Raji (cell line): ENCODE results near the gene LRRC27.

Experiments used
- POLR2A ChIP-seq: IDR thresholded peaks from 2 replicates; pipeline ENCODE4 v1.6.1; 2011; ENCODE audit warnings: low read depth, low read length, control low read depth; ENCODE audit not compliant: insufficient read depth

LRRC27 gene

DNA sequence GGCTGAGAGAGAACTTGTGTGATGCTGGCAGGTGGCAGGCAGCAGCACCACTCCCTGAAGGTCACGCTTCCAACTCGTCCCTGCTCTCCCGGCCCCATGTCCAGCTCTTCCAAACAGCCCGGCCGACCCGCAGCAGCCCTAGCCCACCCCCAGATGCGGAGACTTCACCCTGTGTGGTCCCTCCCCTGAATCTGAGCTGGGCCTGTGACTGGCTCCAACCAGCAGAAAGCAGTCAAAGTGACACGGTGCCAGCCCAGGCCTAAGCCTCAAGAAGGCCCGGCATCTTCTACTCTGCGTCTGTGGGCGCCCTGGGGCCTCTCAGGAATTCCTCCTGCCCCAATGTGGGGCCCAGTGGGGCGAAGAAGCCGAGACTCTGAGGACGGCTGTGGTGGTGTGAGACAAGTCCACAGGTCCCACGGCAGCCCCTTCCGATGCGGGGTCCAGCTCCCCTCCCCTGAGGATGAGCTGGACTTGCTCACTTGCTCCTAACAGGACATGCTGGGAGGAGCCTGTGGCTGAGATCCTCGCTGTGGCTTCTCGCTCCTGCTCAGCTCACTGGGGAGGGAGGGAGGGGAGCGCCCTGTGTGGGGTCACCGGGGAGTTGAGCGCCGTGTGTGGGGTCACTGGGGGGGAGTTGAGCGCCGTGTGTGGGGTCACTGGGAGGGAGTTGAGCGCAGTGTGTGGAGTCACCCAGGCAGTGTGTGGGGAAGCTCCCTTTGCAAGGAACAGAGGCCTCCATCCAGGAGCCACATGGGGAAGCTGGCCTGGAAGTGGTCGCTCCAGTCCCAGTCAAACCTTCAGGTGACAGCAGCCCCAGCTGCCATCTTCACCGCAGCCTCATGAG, 33.7 kb upstream of the LRRC27 start:
- TF ChIP-seq POLR2A = no peak

DNA sequence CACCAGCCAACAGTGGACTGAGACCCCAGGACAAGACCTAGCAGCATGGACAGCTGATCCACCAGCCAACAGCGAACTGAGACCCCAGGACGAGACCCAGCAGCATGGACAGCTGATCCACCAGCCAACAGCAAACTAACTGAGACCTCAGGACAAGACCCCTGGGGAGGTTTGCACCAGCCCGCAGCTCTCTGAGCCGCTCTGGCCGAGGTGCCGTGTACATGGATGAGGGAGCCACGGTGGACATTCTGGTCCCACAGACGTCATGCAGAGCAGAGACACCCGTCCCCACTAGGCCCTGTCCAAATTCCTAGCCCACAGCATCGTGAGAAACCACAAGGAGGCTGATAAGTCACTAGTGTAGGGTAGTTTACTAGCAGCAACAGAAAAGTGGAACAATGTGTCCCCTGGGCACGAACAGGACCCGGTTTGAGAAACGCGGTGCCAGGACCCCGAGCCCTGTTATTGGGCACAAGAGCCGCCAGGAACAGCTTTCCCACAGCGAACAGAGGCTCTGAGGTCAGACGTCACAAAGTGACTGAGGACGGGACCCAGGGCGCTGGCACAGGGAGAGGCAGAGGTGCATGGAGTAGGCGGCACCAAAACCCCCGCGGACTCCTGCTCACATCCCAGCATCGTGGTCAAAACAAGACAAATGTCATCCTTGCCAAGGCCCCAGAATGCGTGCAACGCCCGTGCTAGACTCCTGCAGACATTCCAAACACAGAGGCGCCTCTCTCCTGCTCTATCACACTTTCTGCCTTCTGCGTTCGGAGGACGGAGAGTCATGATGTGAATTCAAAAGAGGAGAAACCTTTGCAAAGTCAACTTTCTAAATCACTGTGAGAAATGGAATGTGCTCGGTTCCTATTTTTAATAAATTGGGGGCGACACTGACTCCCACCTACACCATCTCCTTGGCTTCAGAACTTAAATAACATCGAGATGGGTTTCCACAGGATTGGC, 32.3 kb upstream of the LRRC27 start:
- no peak for TF ChIP-seq POLR2A

DNA sequence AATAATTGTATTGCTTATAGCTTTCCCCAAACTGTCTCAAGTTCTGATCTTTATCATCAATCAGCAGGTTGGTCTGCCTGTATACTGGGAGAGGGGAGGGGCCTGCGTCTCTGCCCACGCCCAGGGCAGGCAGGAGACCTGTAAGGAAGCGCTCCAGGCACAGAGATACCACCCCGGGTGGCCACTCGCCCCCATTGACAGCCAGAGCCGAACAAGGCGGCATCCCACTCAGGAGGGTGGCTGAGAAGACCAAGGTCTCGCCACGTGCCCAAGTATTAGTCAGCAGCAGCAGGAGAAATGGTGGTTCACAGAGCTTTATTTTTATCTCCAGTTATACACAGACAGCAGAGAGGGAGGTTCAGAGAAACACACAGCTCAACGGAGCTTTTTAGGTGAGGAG, 31.4 kb upstream of the LRRC27 start:
- no peak for TF ChIP-seq POLR2A

DNA sequence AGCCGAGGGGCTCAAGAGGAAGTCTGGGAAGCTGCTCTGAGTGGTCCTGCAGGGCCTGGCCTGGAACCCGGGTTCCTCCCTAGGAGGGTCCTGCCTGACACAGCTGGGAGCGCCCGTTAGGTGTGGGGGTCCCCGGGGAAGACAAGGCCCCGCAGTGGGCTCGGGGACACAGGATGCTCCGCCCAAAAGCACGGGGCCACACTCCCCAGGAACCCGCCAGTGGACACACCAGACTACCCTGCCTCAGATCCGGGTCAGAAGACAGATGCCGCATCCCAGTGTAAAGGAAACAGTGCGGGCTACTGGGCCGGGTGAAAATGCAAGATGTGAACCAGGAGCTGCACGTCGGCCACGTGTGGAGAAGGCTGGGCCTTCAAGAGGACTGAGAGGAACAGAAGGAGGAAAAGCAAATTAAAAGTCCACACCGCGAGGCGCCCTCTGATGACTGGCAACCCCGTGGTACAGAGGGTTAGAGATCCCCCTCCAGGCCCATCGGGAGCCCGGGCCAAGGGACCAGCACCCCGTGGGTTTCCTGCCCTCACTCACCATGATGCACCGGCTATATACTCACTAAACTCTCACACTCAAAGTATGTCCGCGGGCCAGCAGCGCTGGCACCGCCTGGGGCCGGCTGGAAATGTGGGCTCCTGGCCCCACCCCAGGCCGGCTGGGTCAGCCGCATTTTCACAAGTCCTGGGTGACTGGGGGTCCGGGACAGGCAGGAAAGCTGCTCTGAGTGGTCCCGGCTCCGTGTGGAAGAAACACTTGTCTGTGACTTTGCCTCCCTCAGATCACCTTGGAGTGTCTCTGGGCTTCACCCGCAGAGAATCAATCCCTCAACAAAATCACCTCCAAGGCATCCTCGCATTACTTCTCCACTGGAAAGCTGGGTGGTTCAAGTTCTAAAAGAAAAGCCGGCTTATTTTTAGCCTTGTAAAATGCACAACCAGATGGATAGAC, 30.3 kb upstream of the LRRC27 start:
- no peak for TF ChIP-seq POLR2A

DNA sequence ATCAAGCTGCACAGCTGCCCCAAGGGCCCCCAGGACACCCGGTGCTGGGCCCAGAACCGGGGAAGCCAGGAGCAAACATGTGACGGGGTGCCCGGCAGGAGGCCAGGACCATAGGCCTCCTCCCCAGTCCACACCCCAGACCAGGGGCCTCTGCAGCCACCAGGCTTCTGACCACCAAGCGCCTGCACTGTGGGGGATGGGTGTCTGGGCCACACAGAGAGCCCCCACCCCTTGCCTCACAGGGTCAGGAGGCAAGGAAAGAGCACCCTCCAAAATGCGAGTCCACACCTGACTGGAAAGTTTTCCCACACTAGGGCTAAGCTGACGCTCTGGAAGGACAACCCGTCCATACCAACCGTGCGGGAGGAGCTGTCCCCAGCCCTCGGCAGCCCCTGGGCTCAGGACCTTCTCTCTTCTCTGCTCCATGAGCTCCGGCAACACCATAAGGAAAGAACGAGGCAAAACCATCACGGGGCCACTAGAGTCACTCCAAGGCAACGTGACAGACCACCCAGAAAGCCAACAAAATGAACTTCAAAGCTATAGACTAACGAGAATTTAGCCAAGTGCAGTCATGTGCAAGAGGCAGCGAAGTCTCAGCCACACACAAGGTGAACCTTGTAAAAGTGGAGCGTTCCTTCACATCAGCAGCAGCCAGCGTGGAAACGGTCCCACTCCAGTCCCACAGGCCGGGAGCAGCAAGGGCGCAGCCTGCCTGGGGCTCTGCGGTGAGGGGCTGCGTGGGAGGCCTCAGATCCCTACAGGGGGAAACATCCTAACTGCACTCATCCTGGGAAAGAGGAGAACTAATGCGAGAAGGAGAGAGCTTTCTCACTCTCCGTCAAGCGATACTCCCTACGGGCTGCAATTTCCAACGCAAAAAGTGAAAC, 29.3 kb upstream of the LRRC27 start:
- no peak for TF ChIP-seq POLR2A

DNA sequence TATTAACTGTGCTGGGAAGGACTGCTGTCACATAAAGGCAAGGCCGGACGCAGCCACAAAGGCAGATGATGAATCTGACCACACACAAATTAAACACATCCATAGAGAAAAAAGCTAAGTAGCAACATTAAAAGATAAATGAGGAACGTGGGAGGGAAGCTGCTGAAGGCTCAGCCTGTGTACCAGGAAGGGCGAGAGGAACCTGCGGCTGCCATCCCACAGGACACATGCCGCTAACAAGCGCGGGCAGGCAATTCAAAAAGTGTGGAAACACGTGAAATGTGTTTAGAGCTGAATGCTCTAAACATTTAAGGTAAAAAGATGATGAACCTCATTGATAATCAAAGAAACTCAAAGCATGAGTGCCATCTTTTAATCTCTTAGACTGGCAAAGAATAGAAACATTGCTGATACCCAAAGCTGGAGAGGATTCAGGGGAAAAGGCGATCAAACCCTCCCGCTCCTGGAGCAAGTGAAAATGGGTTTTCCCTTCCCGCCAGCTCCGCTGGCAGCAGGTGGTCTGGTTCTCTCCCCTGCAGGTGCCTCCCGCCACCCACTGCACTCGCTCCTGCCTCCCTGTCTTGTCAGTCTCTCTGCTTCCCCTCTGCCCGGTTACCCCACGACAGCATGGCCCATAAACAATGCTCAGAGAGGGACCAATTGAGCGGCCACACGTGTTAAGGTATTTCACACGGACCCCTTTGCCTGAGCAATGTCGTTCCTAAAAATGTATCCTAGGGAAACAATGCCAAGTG, 28.5 kb upstream of the LRRC27 start:
- TF ChIP-seq POLR2A = no peak

DNA sequence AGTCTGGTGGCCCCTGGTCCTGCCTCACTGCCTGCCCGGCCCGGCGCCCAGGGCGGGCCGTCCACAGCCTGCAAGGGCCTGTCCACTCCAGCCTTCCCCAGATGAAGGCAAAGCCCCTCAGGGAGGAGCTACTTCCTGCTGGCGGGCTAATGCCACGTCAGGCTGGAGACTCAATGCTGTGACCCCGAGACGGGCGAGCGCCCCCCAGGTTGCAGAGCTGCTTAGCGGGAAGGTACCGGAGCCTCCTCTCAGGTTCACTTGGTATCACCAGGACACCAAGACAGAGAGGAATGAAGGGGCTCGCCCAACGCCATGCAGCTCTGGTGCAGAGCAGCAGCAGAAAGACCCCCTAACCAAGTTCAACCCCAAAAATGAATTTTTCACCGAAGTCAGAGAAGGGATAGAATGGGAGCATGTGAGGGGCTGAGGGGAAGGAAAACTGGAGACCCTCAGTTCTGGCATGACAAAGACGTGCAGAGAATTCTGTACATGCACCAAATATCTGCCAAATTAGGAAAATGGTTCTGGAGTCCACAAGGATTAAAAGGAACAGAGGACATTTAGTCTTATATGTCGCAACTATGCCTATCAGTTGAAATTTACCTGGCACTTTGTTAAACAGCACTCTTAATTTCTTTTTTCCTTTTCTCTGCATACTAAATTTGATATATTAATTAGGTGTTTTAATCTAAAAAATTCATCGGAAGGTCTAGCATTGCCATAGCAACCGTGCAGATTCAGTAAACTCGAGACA, 27.1 kb upstream of the LRRC27 start:
- TF ChIP-seq POLR2A = no peak

DNA sequence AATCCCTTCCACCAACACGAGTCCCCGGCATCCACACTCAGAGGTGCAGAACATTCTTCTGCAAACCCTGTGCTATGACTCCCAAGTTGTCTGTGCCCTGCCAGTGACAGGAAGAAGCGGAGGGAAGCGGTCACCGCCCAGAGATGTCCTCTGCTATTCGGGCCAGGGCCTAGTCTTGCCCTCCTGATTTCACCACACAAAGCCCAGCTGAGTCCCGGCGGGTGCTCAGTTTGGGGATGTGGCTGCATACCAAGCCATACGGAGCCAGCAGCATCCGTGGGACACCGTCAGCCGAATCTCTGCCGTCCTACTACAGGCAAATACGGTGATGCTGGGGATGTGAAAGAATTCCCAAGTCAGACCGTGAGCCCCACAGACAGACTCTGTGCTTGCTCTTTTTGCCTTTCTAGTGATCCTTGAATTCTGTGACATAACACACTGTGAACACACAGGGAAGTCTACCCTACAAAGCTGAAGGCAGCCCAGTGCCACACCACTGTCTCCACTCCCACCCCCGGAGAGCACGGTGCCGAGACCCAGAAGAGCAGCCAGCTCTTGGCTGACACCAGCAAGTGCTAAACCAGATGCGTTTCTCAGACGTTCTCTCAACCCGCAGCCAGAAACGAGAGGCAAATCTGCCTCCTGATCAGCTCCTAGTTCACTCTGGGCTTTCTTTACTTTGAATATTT, 26.2 kb upstream of the LRRC27 start:
- no peak for TF ChIP-seq POLR2A

DNA sequence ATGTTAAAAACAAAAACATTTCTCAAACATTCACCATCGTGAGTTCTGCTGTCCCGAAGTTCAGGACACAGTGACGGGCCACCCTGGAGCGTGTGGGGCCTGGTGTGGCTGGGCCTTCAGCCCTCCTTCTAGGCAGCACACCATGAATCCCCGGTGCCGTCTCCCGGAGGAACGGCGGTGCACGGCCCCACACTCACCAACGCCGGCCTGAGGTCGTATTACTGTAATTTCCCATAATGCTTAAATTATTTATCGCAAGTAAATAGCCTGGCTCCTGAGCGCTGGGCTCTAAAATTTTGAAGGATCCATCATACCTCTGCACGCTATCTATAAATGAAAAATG, 25.7 kb upstream of the LRRC27 start:
- no peak for TF ChIP-seq POLR2A

DNA sequence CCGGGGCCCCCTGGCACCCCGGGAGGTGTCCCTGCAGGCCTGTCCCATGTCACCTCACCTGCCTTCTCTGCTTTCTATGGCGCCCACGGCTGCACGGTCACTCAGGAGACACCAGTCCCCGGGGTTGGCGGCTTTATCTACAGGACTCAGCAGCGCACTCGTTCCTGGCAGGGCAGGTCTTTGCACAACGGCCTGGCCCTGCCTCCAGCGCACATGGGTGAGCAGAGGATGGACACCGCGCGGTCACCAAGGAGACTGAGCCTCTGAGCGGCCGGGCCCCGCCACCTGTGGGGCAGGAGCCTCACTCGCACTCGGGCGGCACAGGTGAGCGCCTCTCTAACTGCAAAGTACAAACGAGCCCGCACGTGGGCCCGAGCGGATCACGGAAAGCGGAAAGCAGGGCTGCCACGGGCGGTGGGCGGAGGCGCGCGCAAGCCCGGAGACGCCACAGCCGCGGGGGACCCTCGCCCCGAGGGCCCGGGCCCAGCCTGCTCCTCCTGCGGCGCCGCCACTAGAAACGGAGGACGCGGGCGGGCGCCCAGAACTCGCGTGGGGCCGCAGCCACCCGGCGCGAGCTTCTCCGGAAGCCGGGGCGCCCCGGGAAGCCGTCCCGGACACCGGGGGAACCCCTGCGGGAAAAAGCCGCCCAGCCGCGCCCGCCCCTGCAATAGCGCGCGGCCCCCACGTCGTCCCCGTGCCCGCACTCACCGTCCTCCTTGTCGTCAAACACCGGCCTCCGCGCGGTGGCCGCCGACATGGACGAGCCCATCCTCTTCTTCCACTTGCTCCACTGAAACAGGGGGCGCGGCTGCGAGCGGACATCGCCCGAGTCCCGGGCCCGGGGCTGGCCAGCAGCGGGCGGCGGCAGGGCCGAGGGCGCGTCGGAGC, 24.9 kb upstream of the LRRC27 start:
- no peak for TF ChIP-seq POLR2A

DNA sequence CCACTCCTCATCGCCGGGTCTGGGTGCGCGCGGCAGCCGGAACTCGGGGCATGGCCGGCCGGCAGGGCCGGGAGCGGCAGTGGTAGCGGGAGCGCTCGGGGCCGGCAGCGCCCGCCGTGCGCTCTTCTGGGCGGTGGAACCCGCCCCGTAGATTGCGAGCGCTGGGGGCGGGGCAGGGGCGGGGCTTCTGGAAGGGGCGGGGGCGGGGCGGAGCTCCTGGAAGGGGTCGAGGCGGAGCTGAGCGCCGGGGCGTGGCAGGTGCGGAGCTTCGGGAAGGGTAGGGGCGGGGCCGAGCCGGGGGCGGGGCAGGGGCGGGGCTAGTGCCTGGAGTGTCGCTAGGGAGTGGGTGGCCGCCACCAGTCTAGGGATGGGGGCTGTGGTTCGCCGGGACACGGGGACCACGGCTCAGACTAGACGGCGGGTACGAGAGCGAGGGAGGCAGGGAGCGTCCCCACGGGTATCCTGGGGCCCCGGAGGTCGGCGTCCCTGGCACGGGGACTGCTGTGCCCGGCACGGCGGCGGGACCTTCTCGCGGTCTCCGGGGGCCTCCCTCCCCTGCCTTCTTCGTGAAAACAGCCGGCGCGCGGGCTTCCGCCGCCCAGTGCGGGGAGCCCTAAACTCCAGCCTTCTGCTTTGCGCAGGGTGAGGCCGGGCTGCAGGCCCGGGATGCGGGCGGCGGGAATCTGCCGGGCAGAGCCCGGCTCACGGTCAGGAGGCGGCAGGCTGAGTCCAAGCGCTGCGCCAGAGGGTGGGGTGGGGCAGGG, 24.0 kb upstream of the LRRC27 start, which contains the start of gene STK32C:
Gene STK32C, minus strand, starts transcription at position 128 of the 764 bp plus-strand sequence. Its CDS starts 117 bp downstream, at position 11.
- no peak for TF ChIP-seq POLR2A
